Activated B cell treated with CpG ODN at 0.5 μM for 24 hours (primary cell): ENCODE results near the gene CTSW. TPM values are rescaled to one million over a fixed set of nuclear protein-coding genes. Genes with fewer than 3 reads are reported as not detected.

Experiments used
- ATAC-seq: fragments of 200-7000 bp; cut with Tn5 transposase; one replicate; pipeline ENCODE4 v1.10.0; 2021; ENCODE audit warnings: low read depth, mild to moderate bottlenecking, moderate library complexity
- CTCF ChIA-PET: fragments of 350-600 bp; sonication (Branson Sonifier 250); formaldehyde crosslinking; loops from one replicate; lab custom pipeline; 2021; ENCODE audit warnings: antibody characterized with exemption; lab: Charles Lee
- POLR2A ChIA-PET: fragments of 350-600 bp; sonication (Branson Sonifier 250); formaldehyde crosslinking; loops from one replicate; lab custom pipeline; 2021; ENCODE audit warnings: antibody characterized with exemption; lab: Charles Lee
- DNase-seq: peaks from one replicate; pipeline ENCODE4 v3.0.0; 2022
- H3K27ac Mint-ChIP-seq: one replicate; pipeline ENCODE4 v1.8.0; 2020; ENCODE audit warnings: mixed read lengths
- H3K27me3 Mint-ChIP-seq: one replicate; pipeline ENCODE4 v1.8.0; 2021; ENCODE audit warnings: mixed read lengths
- H3K36me3 Mint-ChIP-seq: one replicate; pipeline ENCODE4 v1.8.0; 2021; ENCODE audit warnings: low read depth, mixed read lengths
- H3K4me1 Mint-ChIP-seq: one replicate; pipeline ENCODE4 v1.8.0; 2021; ENCODE audit warnings: mixed read lengths
- H3K4me3 Mint-ChIP-seq: one replicate; pipeline ENCODE4 v1.8.0; 2020; ENCODE audit warnings: mild to moderate bottlenecking, mixed read lengths
- H3K9me3 Mint-ChIP-seq: one replicate; pipeline ENCODE4 v1.8.0; 2020; ENCODE audit warnings: mixed read lengths
- intact Hi-C: fragments of 100-400 bp; cut with micrococcal nuclease; formaldehyde crosslinking; loops from one replicate; pipeline ENCODE4 v1.15.1; 2024
- total RNA-seq: library from RNA; stranded (reverse); gene quantifications from 2 replicates; pipeline ENCODE4 v1.2.3, GENCODE V29; 2022
- TF ChIP-seq, protein P1 (sequence below): fragments of 200-600 bp; IDR thresholded peaks from one replicate; pipeline ENCODE4 v1.8.0; 2022; ENCODE audit warnings: antibody characterized with exemption, mild to moderate bottlenecking

The CTSW gene
- total RNA-seq, 1 donor from 2014 or later, result 0.93 TPM

GRCh38 chr11:65858681-65859087 lies 21.0 kb upstream of the CTSW start:
- H3K36me3 Mint-ChIP-seq, result peaks cover 55% of the 10 kb centered on the region
- no peaks in the 10 kb centered on the region for H3K27me3 Mint-ChIP-seq
- POLR2A ChIA-PET, result interaction anchor here (0.6 to 7.1 kb wide), 47 partner anchors 9 to 1839 kb away, joined by 3 to 340 read pairs (median 7); partner anchors contain the start of genes AP5B1, BANF1, BRMS1 and C11orf68
- no peak for DNase-seq
- TF ChIP-seq, protein P1, sequence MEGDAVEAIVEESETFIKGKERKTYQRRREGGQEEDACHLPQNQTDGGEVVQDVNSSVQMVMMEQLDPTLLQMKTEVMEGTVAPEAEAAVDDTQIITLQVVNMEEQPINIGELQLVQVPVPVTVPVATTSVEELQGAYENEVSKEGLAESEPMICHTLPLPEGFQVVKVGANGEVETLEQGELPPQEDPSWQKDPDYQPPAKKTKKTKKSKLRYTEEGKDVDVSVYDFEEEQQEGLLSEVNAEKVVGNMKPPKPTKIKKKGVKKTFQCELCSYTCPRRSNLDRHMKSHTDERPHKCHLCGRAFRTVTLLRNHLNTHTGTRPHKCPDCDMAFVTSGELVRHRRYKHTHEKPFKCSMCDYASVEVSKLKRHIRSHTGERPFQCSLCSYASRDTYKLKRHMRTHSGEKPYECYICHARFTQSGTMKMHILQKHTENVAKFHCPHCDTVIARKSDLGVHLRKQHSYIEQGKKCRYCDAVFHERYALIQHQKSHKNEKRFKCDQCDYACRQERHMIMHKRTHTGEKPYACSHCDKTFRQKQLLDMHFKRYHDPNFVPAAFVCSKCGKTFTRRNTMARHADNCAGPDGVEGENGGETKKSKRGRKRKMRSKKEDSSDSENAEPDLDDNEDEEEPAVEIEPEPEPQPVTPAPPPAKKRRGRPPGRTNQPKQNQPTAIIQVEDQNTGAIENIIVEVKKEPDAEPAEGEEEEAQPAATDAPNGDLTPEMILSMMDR, result no peak
- ATAC-seq, result no peak
- peaks cover 60% of the 10 kb centered on the region for H3K4me1 Mint-ChIP-seq
- H3K9me3 Mint-ChIP-seq, result no peaks in the 10 kb centered on the region
- peak overlapping the region; percentile 99 for H3K4me3 Mint-ChIP-seq
- intact Hi-C loops, result loop anchor here (1.0 to 5.0 kb wide), 13 partner anchors 14 to 410 kb away; partner anchors contain the start of genes AP5B1, BANF1, C11orf68 and DRAP1
- CTCF ChIA-PET, result interaction anchor here (0.7 to 4.3 kb wide), 7 partner anchors 11 to 334 kb away, joined by 3 to 63 read pairs (median 5); partner anchors contain the start of genes CCDC85B, FIBP, SCYL1 and SIPA1
- H3K27ac Mint-ChIP-seq, result peak overlapping the region; percentile 98

GRCh38 chr11:65859095-65859811 lies 20.4 kb upstream of the CTSW start:
- ChIA-PET CTCF (interaction anchor here (0.5 to 4.3 kb wide), 20 partner anchors 8 to 334 kb away, joined by 3 to 63 read pairs (median 4); partner anchors contain the start of genes CCDC85B, FIBP, KAT5 and SCYL1), POLR2A (interaction anchor here (0.6 to 7.1 kb wide), 60 partner anchors 9 to 1669 kb away, joined by 3 to 340 read pairs (median 4); partner anchors contain the start of genes AP5B1, BANF1, BRMS1 and C11orf68)
- intact Hi-C loops, result loop anchor here (1.0 to 5.0 kb wide), 7 partner anchors 14 to 287 kb away; partner anchors contain the start of genes AP5B1, BANF1, EFEMP2 and EIF1AD
- Mint-ChIP-seq H3K9me3 (no peaks in the 10 kb centered on the region), H3K36me3 (peaks cover 55% of the 10 kb centered on the region), H3K27ac (peak overlapping the region; percentile 98), H3K27me3 (no peaks in the 10 kb centered on the region), H3K4me3 (peak overlapping the region; percentile 99), H3K4me1 (peaks cover 54% of the 10 kb centered on the region)
- DNase-seq (peak; percentile 90), ATAC-seq (peak; percentile 64)
- TF ChIP-seq, protein P1, result no peak

GRCh38 chr11:65859812-65860277 lies 19.8 kb upstream of the CTSW start:
- intact Hi-C loops, result loop anchor here (1.0 to 5.0 kb wide), 10 partner anchors 8 to 288 kb away; partner anchors contain the start of genes AP5B1, BANF1, EFEMP2 and EIF1AD
- TF ChIP-seq, protein P1, result no peak
- no peaks in the 10 kb centered on the region for H3K27me3 Mint-ChIP-seq
- H3K9me3 Mint-ChIP-seq, result no peaks in the 10 kb centered on the region
- peaks cover 53% of the 10 kb centered on the region for H3K36me3 Mint-ChIP-seq
- H3K27ac Mint-ChIP-seq, result peak overlapping the region; percentile 98
- ChIA-PET CTCF (interaction anchor here (0.6 to 4.3 kb wide), 21 partner anchors 8 to 335 kb away, joined by 3 to 63 read pairs (median 4); partner anchors contain the start of genes CCDC85B, FIBP, KAT5 and PCNX3), POLR2A (interaction anchor here (0.5 to 7.1 kb wide), 59 partner anchors 10 to 1669 kb away, joined by 3 to 340 read pairs (median 4); partner anchors contain the start of genes AP5B1, BANF1, C11orf68 and CCDC85B)
- H3K4me1 Mint-ChIP-seq, result peaks cover 49% of the 10 kb centered on the region
- ATAC-seq, result no peak
- H3K4me3 Mint-ChIP-seq, result peak overlapping the region; percentile 99
- no peak for DNase-seq

DNA sequence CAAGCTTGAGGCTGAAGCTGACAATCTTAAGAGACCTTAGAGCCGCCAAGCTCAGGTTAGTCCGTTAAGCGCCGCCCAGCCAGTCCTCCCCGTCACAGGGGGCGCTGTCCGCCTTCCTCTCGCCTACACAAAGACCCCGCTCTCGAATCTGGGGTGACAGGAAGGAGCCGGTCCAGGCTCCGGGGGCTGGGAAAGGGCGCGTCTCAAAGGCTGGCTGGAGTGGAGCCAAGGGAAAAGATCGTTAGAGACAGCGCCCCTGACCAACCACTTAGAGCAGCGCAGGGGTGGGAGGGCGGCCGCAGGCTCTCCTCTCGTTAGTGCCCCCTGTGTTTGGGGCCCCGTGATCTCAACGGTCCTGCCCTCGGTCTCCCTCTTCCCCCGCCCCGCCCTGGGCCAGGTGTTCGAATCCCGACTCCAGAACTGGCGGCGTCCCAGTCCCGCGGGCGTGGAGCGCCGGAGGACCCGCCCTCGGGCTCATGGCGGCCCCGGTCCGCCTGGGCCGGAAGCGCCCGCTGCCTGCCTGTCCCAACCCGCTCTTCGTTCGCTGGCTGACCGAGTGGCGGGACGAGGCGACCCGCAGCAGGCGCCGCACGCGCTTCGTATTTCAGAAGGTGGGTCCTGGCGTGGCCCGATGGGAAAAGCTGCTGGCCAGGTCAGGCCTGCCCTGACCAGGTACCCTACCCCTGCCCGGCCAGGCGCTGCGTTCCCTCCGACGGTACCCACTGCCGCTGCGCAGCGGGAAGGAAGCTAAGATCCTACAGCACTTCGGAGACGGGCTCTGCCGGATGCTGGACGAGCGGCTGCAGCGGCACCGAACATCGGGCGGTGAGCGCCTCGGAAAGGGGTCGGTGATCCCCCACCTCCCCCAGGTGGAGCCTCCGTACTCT lies 19.1 kb upstream of the CTSW start, which contains the start of gene MUS81:
Gene MUS81 (plus strand): TSS at position 156 of the 887 bp plus-strand sequence. CDS start 321 bp downstream, at position 477.
- TF ChIP-seq, protein P1, result peak; percentile 82
- Mint-ChIP-seq H3K9me3 (no peaks in the 10 kb centered on the region), H3K4me1 (peaks cover 44% of the 10 kb centered on the region), H3K27ac (peak within 1 kb of the TSS; percentile 98), H3K27me3 (no peaks in the 10 kb centered on the region), H3K36me3 (peaks cover 56% of the 10 kb centered on the region), H3K4me3 (peak within 1 kb of the TSS; percentile 99)
- intact Hi-C loops, result loop anchor here (1.0 kb wide), 3 partner anchors 8 to 28 kb away; partner anchors contain the start of gene FIBP
- ChIA-PET CTCF (interaction anchor here (0.6 to 4.3 kb wide), 21 partner anchors 9 to 749 kb away, joined by 3 to 63 read pairs (median 4); partner anchors contain the start of genes CCDC85B, FIBP, KAT5 and PCNX3), POLR2A (interaction anchor here (0.5 to 7.1 kb wide), 50 partner anchors 9 to 1543 kb away, joined by 3 to 340 read pairs (median 6); partner anchors contain the start of genes AP5B1, BANF1, C11orf68 and CCDC85B)
- ATAC-seq, result peak; percentile 26
- DNase-seq, result peak; percentile 96
